ENCODE measurements around the gene SIRPA.

DNA sequence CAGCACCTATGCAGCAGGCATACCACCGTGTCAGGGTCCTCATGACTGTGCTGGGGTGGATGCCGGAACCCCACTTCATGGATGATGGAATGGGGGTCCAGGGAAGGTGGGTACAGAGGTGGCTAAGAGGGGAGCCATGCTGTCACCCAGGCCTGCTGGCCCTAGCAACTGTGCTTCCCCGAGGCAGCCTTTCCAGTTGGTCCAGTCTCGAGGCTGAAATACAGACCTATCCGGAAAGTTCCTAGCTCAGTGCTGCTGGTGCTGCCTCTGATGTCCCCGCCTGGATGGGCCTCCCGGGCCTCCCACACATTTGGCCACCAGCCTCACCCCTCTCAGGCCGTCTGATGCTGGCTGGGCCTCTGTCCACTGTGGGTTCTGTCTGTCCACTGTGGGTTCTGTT, 17.4 kb downstream of the SIRPA start:
- TF ChIP-seq, protein P1, sequence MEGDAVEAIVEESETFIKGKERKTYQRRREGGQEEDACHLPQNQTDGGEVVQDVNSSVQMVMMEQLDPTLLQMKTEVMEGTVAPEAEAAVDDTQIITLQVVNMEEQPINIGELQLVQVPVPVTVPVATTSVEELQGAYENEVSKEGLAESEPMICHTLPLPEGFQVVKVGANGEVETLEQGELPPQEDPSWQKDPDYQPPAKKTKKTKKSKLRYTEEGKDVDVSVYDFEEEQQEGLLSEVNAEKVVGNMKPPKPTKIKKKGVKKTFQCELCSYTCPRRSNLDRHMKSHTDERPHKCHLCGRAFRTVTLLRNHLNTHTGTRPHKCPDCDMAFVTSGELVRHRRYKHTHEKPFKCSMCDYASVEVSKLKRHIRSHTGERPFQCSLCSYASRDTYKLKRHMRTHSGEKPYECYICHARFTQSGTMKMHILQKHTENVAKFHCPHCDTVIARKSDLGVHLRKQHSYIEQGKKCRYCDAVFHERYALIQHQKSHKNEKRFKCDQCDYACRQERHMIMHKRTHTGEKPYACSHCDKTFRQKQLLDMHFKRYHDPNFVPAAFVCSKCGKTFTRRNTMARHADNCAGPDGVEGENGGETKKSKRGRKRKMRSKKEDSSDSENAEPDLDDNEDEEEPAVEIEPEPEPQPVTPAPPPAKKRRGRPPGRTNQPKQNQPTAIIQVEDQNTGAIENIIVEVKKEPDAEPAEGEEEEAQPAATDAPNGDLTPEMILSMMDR (conservative IDR thresholded peaks at IDR 0.05 in 1 of 2, IDR thresholded peaks at IDR 0.05 in 1 of 2; ENCODE audit: low read depth in 1 of 2, low read length in 2 of 2): no peak
- no peak for TF ChIP-seq EZH2 (IDR thresholded peaks at IDR 0.05; ENCODE audit: low read length, missing control alignments)

Measured in fibroblast of lung (primary cell).